Measurements from ENCODE around the gene OPCML. TPM values are rescaled to one million over a fixed set of nuclear protein-coding genes. Genes with fewer than 3 reads are reported as not detected.

OPCML gene
- total and polyA plus RNA-seq, 4 donors = under 0.01 to 0.01 TPM; not detected in 2

DNA sequence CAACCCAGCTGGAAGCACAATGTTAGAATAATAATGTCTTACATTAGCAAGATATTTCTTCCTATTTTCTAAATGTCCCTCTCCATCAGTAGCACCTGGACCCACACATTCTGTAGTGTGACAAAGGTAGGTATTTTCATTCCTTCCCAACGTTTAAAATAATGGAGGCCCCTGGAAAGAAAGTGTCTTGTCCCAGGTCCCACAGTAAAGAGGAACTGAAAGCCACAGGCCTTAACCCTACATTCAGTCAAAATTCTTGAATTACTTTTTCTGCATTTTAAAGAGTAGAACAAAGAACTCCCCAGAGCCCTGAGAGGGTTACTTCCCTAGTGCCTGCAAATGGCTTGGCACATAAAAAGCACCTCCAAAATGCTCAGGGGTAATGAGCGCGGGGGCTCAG lies 26.3 kb downstream of the OPCML start:
- Histone ChIP-seq H3K9me3 (ENCODE audit: control insufficient read depth in 4 of 4, low read length in 3 of 4) (no peaks in the 10 kb centered on the region), H3K27me3 (ENCODE audit: control insufficient read depth in 4 of 4, insufficient read depth in 4 of 4, low read length in 3 of 4) (no peaks in the 10 kb centered on the region), H3K4me1 (ENCODE audit: control insufficient read depth in 4 of 4, insufficient read depth in 4 of 4, low read length in 3 of 4) (peaks cover 0 to 2% (median 1%) of the 10 kb centered on the region in 4 donors), H3K36me3 (ENCODE audit: control insufficient read depth in 4 of 4, insufficient read depth in 3 of 4, low read depth in 1 of 4, low read length in 3 of 4) (no peaks in the 10 kb centered on the region), H3K4me3 (ENCODE audit: low read depth in 1 of 3, low read length in 3 of 3) (no peak overlapping the region), H3K27ac (ENCODE audit: low read depth in 1 of 2, low read length in 2 of 2) (no peak overlapping the region), H3K9ac (ENCODE audit: low read depth in 1 of 2, low read length in 2 of 2) (no peak overlapping the region)
- TF ChIP-seq HNF4G (IDR thresholded peaks at IDR 0.05) (no peak), SP1 (IDR thresholded peaks at IDR 0.05) (no peak), HNF4A (conservative IDR thresholded peaks at IDR 0.05) (no peak)
- TF ChIP-seq, protein P1, sequence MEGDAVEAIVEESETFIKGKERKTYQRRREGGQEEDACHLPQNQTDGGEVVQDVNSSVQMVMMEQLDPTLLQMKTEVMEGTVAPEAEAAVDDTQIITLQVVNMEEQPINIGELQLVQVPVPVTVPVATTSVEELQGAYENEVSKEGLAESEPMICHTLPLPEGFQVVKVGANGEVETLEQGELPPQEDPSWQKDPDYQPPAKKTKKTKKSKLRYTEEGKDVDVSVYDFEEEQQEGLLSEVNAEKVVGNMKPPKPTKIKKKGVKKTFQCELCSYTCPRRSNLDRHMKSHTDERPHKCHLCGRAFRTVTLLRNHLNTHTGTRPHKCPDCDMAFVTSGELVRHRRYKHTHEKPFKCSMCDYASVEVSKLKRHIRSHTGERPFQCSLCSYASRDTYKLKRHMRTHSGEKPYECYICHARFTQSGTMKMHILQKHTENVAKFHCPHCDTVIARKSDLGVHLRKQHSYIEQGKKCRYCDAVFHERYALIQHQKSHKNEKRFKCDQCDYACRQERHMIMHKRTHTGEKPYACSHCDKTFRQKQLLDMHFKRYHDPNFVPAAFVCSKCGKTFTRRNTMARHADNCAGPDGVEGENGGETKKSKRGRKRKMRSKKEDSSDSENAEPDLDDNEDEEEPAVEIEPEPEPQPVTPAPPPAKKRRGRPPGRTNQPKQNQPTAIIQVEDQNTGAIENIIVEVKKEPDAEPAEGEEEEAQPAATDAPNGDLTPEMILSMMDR (IDR thresholded peaks at IDR 0.05; ENCODE audit: low read depth, low read length, missing input control) = no peak
- no peak for DNase-seq (ENCODE audit: low spot score)
- WGBS = 62% methylated on average over 3 of the region's 3 CpGs

DNA sequence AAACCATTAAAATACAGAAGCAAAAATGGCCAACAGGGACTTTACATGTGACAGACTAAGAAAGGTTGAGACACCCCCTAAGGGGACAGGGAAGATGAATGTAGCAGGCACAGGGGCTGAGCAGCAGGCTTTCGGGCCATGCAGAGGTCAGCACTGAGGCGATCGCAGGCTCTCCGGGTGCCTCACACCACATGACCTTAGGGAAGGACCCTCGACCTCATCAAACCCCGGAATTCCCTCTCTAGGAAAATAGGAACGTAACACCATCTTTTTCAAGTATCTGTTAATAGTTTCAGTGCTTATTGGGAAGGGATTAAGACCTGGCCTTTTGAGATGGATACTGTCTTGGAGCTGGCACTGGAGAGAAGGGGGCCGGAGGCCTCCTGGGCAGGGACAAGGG lies 27.4 kb downstream of the OPCML start:
- no peak overlapping the region for H3K4me3 ChIP-seq (ENCODE audit: low read depth in 1 of 3, low read length in 3 of 3)

DNA sequence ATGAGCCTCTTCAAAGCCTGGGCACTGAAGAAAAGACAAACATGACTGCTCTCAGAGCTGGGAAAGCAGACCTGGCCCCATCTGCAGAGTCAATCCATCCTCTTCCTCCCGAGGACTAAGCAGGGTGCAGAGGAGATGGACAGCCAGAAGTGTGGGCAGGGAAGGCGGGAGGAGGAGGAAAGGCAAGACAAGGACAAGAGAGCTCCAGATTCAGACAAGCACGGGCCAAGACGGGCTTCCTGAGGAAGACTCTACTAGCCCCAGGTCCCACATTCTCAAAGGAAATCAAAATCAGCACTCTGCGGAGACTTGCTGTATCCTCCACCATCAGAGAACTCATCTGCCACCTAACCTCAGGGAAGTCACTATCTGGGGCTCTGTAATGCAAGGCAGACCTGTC lies 28.5 kb downstream of the OPCML start:
- DNase-seq (ENCODE audit: low spot score) = no peak
- H3K36me3 ChIP-seq (ENCODE audit: control insufficient read depth in 4 of 4, insufficient read depth in 3 of 4, low read depth in 1 of 4, low read length in 3 of 4) = no peaks in the 10 kb centered on the region
- WGBS = 57% methylated on average over 5 of the region's 5 CpGs

More for the DNA sequence above, 27.4 kb downstream of the OPCML start:
- WGBS = 82% methylated on average over 8 of the region's 8 CpGs
- Histone ChIP-seq H3K27me3 (ENCODE audit: control insufficient read depth in 4 of 4, insufficient read depth in 4 of 4, low read length in 3 of 4) (no peaks in the 10 kb centered on the region), H3K9ac (ENCODE audit: low read depth in 1 of 2, low read length in 2 of 2) (no peak overlapping the region), H3K27ac (ENCODE audit: low read depth in 1 of 2, low read length in 2 of 2) (no peak overlapping the region), H3K9me3 (ENCODE audit: control insufficient read depth in 4 of 4, low read length in 3 of 4) (no peaks in the 10 kb centered on the region), H3K4me1 (ENCODE audit: control insufficient read depth in 4 of 4, insufficient read depth in 4 of 4, low read length in 3 of 4) (peaks cover 0 to 2% (median 1%) of the 10 kb centered on the region in 4 donors), H3K36me3 (ENCODE audit: control insufficient read depth in 4 of 4, insufficient read depth in 3 of 4, low read depth in 1 of 4, low read length in 3 of 4) (no peaks in the 10 kb centered on the region)
- no peak for DNase-seq (ENCODE audit: low spot score)
- no peak for TF ChIP-seq TAF1 (conservative IDR thresholded peaks at IDR 0.05)
- TF ChIP-seq, protein P2, sequence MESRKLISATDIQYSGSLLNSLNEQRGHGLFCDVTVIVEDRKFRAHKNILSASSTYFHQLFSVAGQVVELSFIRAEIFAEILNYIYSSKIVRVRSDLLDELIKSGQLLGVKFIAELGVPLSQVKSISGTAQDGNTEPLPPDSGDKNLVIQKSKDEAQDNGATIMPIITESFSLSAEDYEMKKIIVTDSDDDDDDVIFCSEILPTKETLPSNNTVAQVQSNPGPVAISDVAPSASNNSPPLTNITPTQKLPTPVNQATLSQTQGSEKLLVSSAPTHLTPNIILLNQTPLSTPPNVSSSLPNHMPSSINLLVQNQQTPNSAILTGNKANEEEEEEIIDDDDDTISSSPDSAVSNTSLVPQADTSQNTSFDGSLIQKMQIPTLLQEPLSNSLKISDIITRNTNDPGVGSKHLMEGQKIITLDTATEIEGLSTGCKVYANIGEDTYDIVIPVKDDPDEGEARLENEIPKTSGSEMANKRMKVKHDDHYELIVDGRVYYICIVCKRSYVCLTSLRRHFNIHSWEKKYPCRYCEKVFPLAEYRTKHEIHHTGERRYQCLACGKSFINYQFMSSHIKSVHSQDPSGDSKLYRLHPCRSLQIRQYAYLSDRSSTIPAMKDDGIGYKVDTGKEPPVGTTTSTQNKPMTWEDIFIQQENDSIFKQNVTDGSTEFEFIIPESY (IDR thresholded peaks at IDR 0.05) = no peak

More for the DNA sequence above, 28.5 kb downstream of the OPCML start:
- peaks cover 0 to 2% (median 1%) of the 10 kb centered on the region in 4 donors for H3K4me1 ChIP-seq (ENCODE audit: control insufficient read depth in 4 of 4, insufficient read depth in 4 of 4, low read length in 3 of 4)
- H3K4me3 ChIP-seq (ENCODE audit: low read depth in 1 of 3, low read length in 3 of 3) = no peak overlapping the region
- no peak overlapping the region for H3K27ac ChIP-seq (ENCODE audit: low read depth in 1 of 2, low read length in 2 of 2)
- no peak overlapping the region for H3K9ac ChIP-seq (ENCODE audit: low read depth in 1 of 2, low read length in 2 of 2)
- H3K27me3 ChIP-seq (ENCODE audit: control insufficient read depth in 4 of 4, insufficient read depth in 4 of 4, low read length in 3 of 4) = no peaks in the 10 kb centered on the region
- no peaks in the 10 kb centered on the region for H3K9me3 ChIP-seq (ENCODE audit: control insufficient read depth in 4 of 4, low read length in 3 of 4)
- TF ChIP-seq GABPA (IDR thresholded peaks at IDR 0.05 in 1 of 2, conservative IDR thresholded peaks at IDR 0.05 in 1 of 2) (no peak), NR2F2 (IDR thresholded peaks at IDR 0.05) (no peak), HNF4A (conservative IDR thresholded peaks at IDR 0.05) (no peak), RAD21 (IDR thresholded peaks at IDR 0.05) (no peak), TAF1 (conservative IDR thresholded peaks at IDR 0.05) (no peak), JUND (IDR thresholded peaks at IDR 0.05) (no peak), RXRA (IDR thresholded peaks at IDR 0.05) (no peak), YY1 (IDR thresholded peaks at IDR 0.05) (no peak)
- TF ChIP-seq, protein P1 (IDR thresholded peaks at IDR 0.05; ENCODE audit: low read depth, low read length, missing input control) = no peak
- TF ChIP-seq, protein P2 (IDR thresholded peaks at IDR 0.05) = no peak
- TF ChIP-seq, protein P3, sequence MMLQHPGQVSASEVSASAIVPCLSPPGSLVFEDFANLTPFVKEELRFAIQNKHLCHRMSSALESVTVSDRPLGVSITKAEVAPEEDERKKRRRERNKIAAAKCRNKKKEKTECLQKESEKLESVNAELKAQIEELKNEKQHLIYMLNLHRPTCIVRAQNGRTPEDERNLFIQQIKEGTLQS (IDR thresholded peaks at IDR 0.05) = no peak
